HEK293 (cell line): ENCODE measurements around the gene TMEM151B.

ENCODE experiments used
- CTCF ChIA-PET: fragments of 350-600 bp; formaldehyde crosslinking; extraction: SDS; loops from one replicate; lab custom pipeline; 2021; ENCODE audit warnings: antibody characterized with exemption; lab: Yijun Ruan, JAX
- POLR2A ChIA-PET: fragments of 300-600 bp; formaldehyde crosslinking; extraction: SDS; loops from one replicate; lab custom pipeline; 2020; ENCODE audit warnings: antibody characterized with exemption, inconsistent platforms; lab: Yijun Ruan, JAX
- H3K27ac ChIP-seq: fragments of 200-500 bp; sonication (Bioruptor generic); 2 replicates; pipeline ENCODE4 v1.5.1; 2014; ENCODE audit warnings: low read depth, low read length, control low read depth, inconsistent platforms; ENCODE audit errors: extremely low read depth
- H3K36me3 ChIP-seq, 2 experiments: fragments of 200-500 bp in 1 of 2; sonication (Bioruptor generic) in 1 of 2; 1 replicate in 1 of 2; 2 replicates in 1 of 2; pipeline ENCODE4 v1.5.1; 2014 to 2017; ENCODE audit warnings: inconsistent platforms in 2 of 2, low read length in 2 of 2; ENCODE audit not compliant: control insufficient read depth in 2 of 2, insufficient read depth in 1 of 2
- H3K4me1 ChIP-seq: fragments of 200-500 bp; sonication (Bioruptor generic); 2 replicates; pipeline ENCODE4 v1.5.1; 2014; ENCODE audit warnings: mild to moderate bottlenecking, low read length, inconsistent platforms; ENCODE audit not compliant: control insufficient read depth, insufficient read depth
- H3K4me3 ChIP-seq: 2 replicates; pipeline ENCODE4 v1.5.1; 2011; ENCODE audit warnings: low read depth, mild to moderate bottlenecking, control low read depth, low read length, moderate library complexity
- H3K9me3 ChIP-seq: fragments of 200-500 bp; sonication (Bioruptor generic); 2 replicates; pipeline ENCODE4 v1.5.1; 2014; ENCODE audit warnings: low read depth, low read length, inconsistent platforms; ENCODE audit not compliant: control insufficient read depth, insufficient read depth
- GLI4 ChIP-seq: fragments of 450-650 bp; formaldehyde crosslinking; IDR thresholded peaks from 2 replicates; pipeline ENCODE4 v1.5.1; 2016; ENCODE audit warnings: missing biosample characterization, missing genetic modification characterization
- HOXD13 ChIP-seq: sonication (generic); formaldehyde crosslinking; IDR thresholded peaks from 2 replicates; pipeline ENCODE4 v1.8.0; 2022; ENCODE audit warnings: missing genetic modification reagents, borderline replicate concordance
- REPIN1 ChIP-seq: fragments of 450-650 bp; formaldehyde crosslinking; IDR thresholded peaks from 2 replicates; pipeline ENCODE4 v1.5.1; 2017; ENCODE audit warnings: missing biosample characterization, missing genetic modification characterization, low read depth
- SCRT2 ChIP-seq: fragments of 450-650 bp; formaldehyde crosslinking; IDR thresholded peaks from 2 replicates; pipeline ENCODE4 v1.5.1; 2016; ENCODE audit warnings: missing biosample characterization, missing genetic modification characterization
- SETDB1 ChIP-seq: IDR thresholded peaks from one replicate; pipeline ENCODE4 v1.6.1; 2017; ENCODE audit warnings: mild to moderate bottlenecking, low read length, moderate library complexity, mixed read lengths; ENCODE audit not compliant: insufficient read length
- ZBTB1 ChIP-seq: fragments of 450-650 bp; formaldehyde crosslinking; IDR thresholded peaks from 2 replicates; pipeline ENCODE4 v1.5.1; 2016; ENCODE audit warnings: missing biosample characterization, missing genetic modification characterization
- ZBTB17 ChIP-seq: fragments of 450-650 bp; formaldehyde crosslinking; IDR thresholded peaks from 2 replicates; pipeline ENCODE4 v1.5.1; 2016; ENCODE audit warnings: missing biosample characterization, missing genetic modification characterization
- ZBTB20 ChIP-seq: fragments of 450-650 bp; formaldehyde crosslinking; IDR thresholded peaks from 2 replicates; pipeline ENCODE4 v1.5.1; 2016; ENCODE audit warnings: missing biosample characterization, missing genetic modification characterization
- ZIC2 ChIP-seq: fragments of 450-650 bp; formaldehyde crosslinking; IDR thresholded peaks from 2 replicates; pipeline ENCODE4 v1.5.1; 2016; ENCODE audit warnings: missing biosample characterization, missing genetic modification characterization
- ZNF10 ChIP-seq: fragments of 450-650 bp; formaldehyde crosslinking; IDR thresholded peaks from 2 replicates; pipeline ENCODE4 v1.5.1; 2017; ENCODE audit warnings: missing biosample characterization, missing genetic modification characterization
- ZNF133 ChIP-seq: fragments of 450-650 bp; formaldehyde crosslinking; IDR thresholded peaks from 2 replicates; pipeline ENCODE4 v1.5.1; 2016; ENCODE audit warnings: missing biosample characterization, missing genetic modification characterization
- ZNF214 ChIP-seq: fragments of 450-650 bp; formaldehyde crosslinking; IDR thresholded peaks from 2 replicates; pipeline ENCODE4 v1.5.1; 2017; ENCODE audit warnings: missing biosample characterization, mild to moderate bottlenecking, missing genetic modification characterization, borderline replicate concordance
- ZNF266 ChIP-seq: fragments of 450-650 bp; formaldehyde crosslinking; IDR thresholded peaks from 2 replicates; pipeline ENCODE4 v1.5.1; 2016; ENCODE audit warnings: missing biosample characterization, missing genetic modification characterization, low read depth
- ZNF324 ChIP-seq: fragments of 450-650 bp; formaldehyde crosslinking; IDR thresholded peaks from 2 replicates; pipeline ENCODE4 v1.5.1; 2016; ENCODE audit warnings: missing biosample characterization, missing genetic modification characterization
- ZNF394 ChIP-seq: fragments of 450-650 bp; formaldehyde crosslinking; IDR thresholded peaks from 2 replicates; pipeline ENCODE4 v1.5.1; 2016; ENCODE audit warnings: missing biosample characterization, missing genetic modification characterization, mild to moderate bottlenecking, moderate library complexity, borderline replicate concordance
- ZNF600 ChIP-seq: fragments of 450-650 bp; formaldehyde crosslinking; IDR thresholded peaks from 2 replicates; pipeline ENCODE4 v1.5.1; 2016; ENCODE audit warnings: missing biosample characterization, missing genetic modification characterization
- ZNF610 ChIP-seq: fragments of 450-650 bp; formaldehyde crosslinking; IDR thresholded peaks from 2 replicates; pipeline ENCODE4 v1.5.1; 2016; ENCODE audit warnings: missing biosample characterization, missing genetic modification characterization, borderline replicate concordance
- ZNF626 ChIP-seq: fragments of 450-650 bp; sonication (Bioruptor Pico); formaldehyde crosslinking; IDR thresholded peaks from 2 replicates; pipeline ENCODE4 v1.5.1; 2018; ENCODE audit warnings: missing biosample characterization, missing genetic modification characterization, inconsistent platforms
- ZNF670 ChIP-seq: fragments of 450-650 bp; formaldehyde crosslinking; IDR thresholded peaks from 2 replicates; pipeline ENCODE4 v1.5.1; 2016; ENCODE audit warnings: missing biosample characterization, missing genetic modification characterization, low read depth
- ZNF830 ChIP-seq: fragments of 450-650 bp; IDR thresholded peaks from 2 replicates; pipeline ENCODE4 v1.5.0; 2018; ENCODE audit warnings: missing biosample characterization, missing genetic modification characterization, low read depth, mild to moderate bottlenecking, moderate library complexity
- TF ChIP-seq, protein P1 (sequence below): fragments of 450-650 bp; formaldehyde crosslinking; IDR thresholded peaks from 2 replicates; pipeline ENCODE4 v1.5.1; 2017; ENCODE audit warnings: missing biosample characterization, missing genetic modification characterization
- TF ChIP-seq, protein P2 (sequence below): fragments of 450-650 bp; formaldehyde crosslinking; IDR thresholded peaks from 2 replicates; pipeline ENCODE4 v1.5.1; 2016; ENCODE audit warnings: missing biosample characterization, missing genetic modification characterization
- TF ChIP-seq, protein P3 (sequence below): IDR thresholded peaks from 2 replicates; pipeline ENCODE4 v1.6.1; 2011; ENCODE audit warnings: mild to moderate bottlenecking, low read depth, low read length, borderline replicate concordance

The TMEM151B gene

DNA sequence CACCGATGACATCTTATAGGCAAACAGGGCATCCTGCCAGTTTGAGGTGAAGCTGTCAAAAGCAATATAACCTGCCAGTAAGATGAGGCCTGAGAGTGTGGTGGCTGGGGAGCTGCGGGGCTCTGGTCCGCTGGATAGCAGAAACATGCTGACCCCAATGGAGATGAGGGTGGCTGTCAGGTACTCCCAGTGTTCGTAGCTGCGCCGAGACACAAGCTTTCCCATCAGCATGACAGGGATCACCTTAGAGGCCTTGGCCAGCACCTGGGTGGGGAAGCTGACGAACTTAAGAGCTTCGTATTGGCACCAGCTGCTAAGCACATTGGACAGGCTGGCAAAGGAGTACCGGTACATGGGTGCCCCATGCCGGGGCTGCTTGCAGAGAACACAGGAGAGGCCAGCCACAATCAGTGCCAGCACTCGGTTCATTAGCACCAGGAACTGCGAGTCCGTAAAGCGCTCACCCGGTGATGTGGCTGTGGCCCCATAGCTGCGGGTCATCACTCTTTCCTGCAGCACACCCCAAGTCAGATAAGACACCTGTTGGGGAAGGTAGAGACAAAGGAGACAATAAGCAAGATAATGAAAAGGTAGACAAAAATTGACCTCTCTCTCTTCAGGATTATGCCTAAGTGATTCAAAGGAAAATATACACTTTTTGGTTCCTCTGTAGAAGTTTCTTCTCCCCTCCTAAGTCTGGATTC, 15.0 kb upstream of the TMEM151B start:
- Histone ChIP-seq H3K4me1 (no peaks in the 10 kb centered on the region), H3K36me3 (peaks cover 20 to 72% of the 10 kb centered on the region in 2 experiments)
- CTCF ChIA-PET: interaction anchor here (0.6 to 3.2 kb wide), 10 partner anchors 7 to 376 kb away, joined by 3 to 35 read pairs (median 10); partner anchors contain the start of gene AARS2
- TF ChIP-seq ZNF266: no peak
- TF ChIP-seq ZBTB1: no peak
- peak; percentile 48 for TF ChIP-seq ZNF600
- no peak for TF ChIP-seq ZNF610 (tag by site-specific recombination)
- TF ChIP-seq, protein P1, sequence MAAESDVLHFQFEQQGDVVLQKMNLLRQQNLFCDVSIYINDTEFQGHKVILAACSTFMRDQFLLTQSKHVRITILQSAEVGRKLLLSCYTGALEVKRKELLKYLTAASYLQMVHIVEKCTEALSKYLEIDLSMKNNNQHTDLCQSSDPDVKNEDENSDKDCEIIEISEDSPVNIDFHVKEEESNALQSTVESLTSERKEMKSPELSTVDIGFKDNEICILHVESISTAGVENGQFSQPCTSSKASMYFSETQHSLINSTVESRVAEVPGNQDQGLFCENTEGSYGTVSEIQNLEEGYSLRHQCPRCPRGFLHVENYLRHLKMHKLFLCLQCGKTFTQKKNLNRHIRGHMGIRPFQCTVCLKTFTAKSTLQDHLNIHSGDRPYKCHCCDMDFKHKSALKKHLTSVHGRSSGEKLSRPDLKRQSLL (tag by site-specific recombination): no peak
- TF ChIP-seq ZNF133 (tag by site-specific recombination): no peak
- TF ChIP-seq, protein P2, sequence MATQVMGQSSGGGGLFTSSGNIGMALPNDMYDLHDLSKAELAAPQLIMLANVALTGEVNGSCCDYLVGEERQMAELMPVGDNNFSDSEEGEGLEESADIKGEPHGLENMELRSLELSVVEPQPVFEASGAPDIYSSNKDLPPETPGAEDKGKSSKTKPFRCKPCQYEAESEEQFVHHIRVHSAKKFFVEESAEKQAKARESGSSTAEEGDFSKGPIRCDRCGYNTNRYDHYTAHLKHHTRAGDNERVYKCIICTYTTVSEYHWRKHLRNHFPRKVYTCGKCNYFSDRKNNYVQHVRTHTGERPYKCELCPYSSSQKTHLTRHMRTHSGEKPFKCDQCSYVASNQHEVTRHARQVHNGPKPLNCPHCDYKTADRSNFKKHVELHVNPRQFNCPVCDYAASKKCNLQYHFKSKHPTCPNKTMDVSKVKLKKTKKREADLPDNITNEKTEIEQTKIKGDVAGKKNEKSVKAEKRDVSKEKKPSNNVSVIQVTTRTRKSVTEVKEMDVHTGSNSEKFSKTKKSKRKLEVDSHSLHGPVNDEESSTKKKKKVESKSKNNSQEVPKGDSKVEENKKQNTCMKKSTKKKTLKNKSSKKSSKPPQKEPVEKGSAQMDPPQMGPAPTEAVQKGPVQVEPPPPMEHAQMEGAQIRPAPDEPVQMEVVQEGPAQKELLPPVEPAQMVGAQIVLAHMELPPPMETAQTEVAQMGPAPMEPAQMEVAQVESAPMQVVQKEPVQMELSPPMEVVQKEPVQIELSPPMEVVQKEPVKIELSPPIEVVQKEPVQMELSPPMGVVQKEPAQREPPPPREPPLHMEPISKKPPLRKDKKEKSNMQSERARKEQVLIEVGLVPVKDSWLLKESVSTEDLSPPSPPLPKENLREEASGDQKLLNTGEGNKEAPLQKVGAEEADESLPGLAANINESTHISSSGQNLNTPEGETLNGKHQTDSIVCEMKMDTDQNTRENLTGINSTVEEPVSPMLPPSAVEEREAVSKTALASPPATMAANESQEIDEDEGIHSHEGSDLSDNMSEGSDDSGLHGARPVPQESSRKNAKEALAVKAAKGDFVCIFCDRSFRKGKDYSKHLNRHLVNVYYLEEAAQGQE (tag by site-specific recombination): peak; percentile 74
- TF ChIP-seq GLI4 (tag by site-specific recombination): no peak
- TF ChIP-seq ZNF10 (tag by site-specific recombination): peak; percentile 17; the same call in 1 of the 2 replicates
- no peak for TF ChIP-seq ZNF214 (tag by site-specific recombination)
- TF ChIP-seq ZNF394 (tag by site-specific recombination): peak; percentile 20; the same call in 1 of the 2 replicates
- TF ChIP-seq ZBTB20 (tag by site-specific recombination): no peak
- TF ChIP-seq ZBTB17 (tag by site-specific recombination): peak; percentile 44; the same call in 1 of the 2 replicates
- no peak for TF ChIP-seq ZNF830 (tag by site-specific recombination)
- TF ChIP-seq ZNF670: no peak
- TF ChIP-seq ZNF626: no peak
- TF ChIP-seq, protein P3, sequence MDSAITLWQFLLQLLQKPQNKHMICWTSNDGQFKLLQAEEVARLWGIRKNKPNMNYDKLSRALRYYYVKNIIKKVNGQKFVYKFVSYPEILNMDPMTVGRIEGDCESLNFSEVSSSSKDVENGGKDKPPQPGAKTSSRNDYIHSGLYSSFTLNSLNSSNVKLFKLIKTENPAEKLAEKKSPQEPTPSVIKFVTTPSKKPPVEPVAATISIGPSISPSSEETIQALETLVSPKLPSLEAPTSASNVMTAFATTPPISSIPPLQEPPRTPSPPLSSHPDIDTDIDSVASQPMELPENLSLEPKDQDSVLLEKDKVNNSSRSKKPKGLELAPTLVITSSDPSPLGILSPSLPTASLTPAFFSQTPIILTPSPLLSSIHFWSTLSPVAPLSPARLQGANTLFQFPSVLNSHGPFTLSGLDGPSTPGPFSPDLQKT: no peak
- TF ChIP-seq ZNF324 (tag by site-specific recombination): no peak
- TF ChIP-seq ZIC2 (tag by site-specific recombination): peak; percentile 55; the same call in 1 of the 2 replicates
- TF ChIP-seq SETDB1: no peak
- 0 out of 2 replicates have a peak, but pooled peaks have one; percentile 53 for TF ChIP-seq SCRT2 (tag by site-specific recombination)
- no peak for TF ChIP-seq HOXD13 (CRISPR knock-in tag)
- no peak for TF ChIP-seq REPIN1 (tag by site-specific recombination)
- TF ChIP-seq, all 188 proteins: peak for 7
- H3K27ac ChIP-seq: no peak overlapping the region
- POLR2A ChIA-PET: interaction anchor here (0.7 to 3.7 kb wide), 6 partner anchors 9 to 57 kb away, joined by 3 to 131 read pairs (median 8); partner anchors contain the start of genes AARS2, HSP90AB1 and SLC29A1
- H3K9me3 ChIP-seq: no peaks in the 10 kb centered on the region
- H3K4me3 ChIP-seq: no peak overlapping the region
